GM13976 (cell line): ENCODE measurements around the gene TMEM69.

Source experiments
- DNase-seq: peaks from one replicate; pipeline ENCODE4 v3.0.0; 2012; ENCODE audit warnings: low spot score
- CTCF ChIP-seq: IDR thresholded peaks from 2 replicates; pipeline ENCODE4 v1.5.1; 2012; ENCODE audit warnings: borderline replicate concordance, mild to moderate bottlenecking; ENCODE audit not compliant: insufficient read depth; ENCODE audit errors: extremely low read depth, missing control alignments, control extremely low read depth
- in situ Hi-C: fragments of 300-500 bp; cut with MboI; formaldehyde crosslinking; loops from one replicate; pipeline ENCODE4 v1.12.0; 2022; ENCODE audit warnings: low sequenced_read_pairs, mixed read lengths, inconsistent platforms; ENCODE audit not compliant: unreplicated experiment

Gene TMEM69

GRCh38 chr1:45654540-45655280 is 33.3 kb upstream of the TMEM69 start:
- in situ Hi-C loops, result no loop called here
- TF ChIP-seq CTCF, result no peak
- no peak for DNase-seq

- in situ Hi-C loops, result no loop called here
- TF ChIP-seq CTCF, result no peak
- no peak for DNase-seq
Measured at GRCh38 chr1:45656573-45657226, 31.3 kb upstream of the TMEM69 start.

GRCh38 chr1:45658171-45658570 is 29.8 kb upstream of the TMEM69 start:
- TF ChIP-seq CTCF, result no peak
- no peak for DNase-seq
- in situ Hi-C loops, result no loop called here

- TF ChIP-seq CTCF, result no peak
- no peak for DNase-seq
- in situ Hi-C loops, result no loop called here
Measured at GRCh38 chr1:45659222-45659621, 28.8 kb upstream of the TMEM69 start.

GRCh38 chr1:45660336-45660735 is 27.6 kb upstream of the TMEM69 start:
- no peak for DNase-seq
- in situ Hi-C loops, result no loop called here
- no peak for TF ChIP-seq CTCF

- no peak for DNase-seq
- TF ChIP-seq CTCF, result no peak
- in situ Hi-C loops, result no loop called here
Measured at GRCh38 chr1:45666836-45667235, 21.1 kb upstream of the TMEM69 start.
